ENCODE data around the gene ATP23.

Gene ATP23

DNA sequence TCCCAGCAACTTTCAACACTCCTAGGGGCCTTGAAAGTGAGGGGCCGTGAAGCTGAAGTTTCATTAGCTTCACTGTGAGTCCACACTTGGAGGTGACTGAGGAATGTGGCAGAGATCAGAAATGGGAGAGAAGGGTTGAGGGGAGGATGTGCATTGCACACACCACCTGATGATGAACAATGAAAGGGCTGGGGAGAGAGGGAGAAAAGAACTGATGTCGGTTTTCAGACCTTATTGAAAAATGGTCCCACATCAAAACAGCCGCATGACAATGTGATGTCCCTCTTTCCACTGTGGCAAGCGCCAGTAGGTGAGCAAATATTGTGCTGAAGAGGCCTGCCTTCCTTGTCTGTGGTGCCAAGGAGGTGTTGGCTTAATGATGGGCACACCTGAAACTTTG lies 32.3 kb upstream of the ATP23 start:
- no peaks in the 10 kb centered on the region for H3K27me3 ChIP-seq (ENCODE audit: low read depth, low read length)
- H3K4me2 ChIP-seq (ENCODE audit: low read length), result no peak overlapping the region
- no peak overlapping the region for H3K27ac ChIP-seq (ENCODE audit: low read length)
- peaks cover 9% of the 10 kb centered on the region for H3K4me1 ChIP-seq (ENCODE audit: low read length)
- H3K9me3 ChIP-seq (ENCODE audit: insufficient read depth, low read length), result no peaks in the 10 kb centered on the region
- H3K36me3 ChIP-seq (replicated peaks; ENCODE audit: low read depth, low read length), result no peaks in the 10 kb centered on the region
- no peak overlapping the region for H3K4me3 ChIP-seq (ENCODE audit: low read length)
- H3K9ac ChIP-seq (ENCODE audit: low read length), result no peak overlapping the region
- no peak overlapping the region for H2AFZ ChIP-seq (ENCODE audit: low read depth, low read length)
- H3K79me2 ChIP-seq (ENCODE audit: low read length), result no peaks in the 10 kb centered on the region
- no peak for TF ChIP-seq EZH2phosphoT487 (IDR thresholded peaks at IDR 0.05; ENCODE audit: low read depth)
- TF ChIP-seq, protein P1, sequence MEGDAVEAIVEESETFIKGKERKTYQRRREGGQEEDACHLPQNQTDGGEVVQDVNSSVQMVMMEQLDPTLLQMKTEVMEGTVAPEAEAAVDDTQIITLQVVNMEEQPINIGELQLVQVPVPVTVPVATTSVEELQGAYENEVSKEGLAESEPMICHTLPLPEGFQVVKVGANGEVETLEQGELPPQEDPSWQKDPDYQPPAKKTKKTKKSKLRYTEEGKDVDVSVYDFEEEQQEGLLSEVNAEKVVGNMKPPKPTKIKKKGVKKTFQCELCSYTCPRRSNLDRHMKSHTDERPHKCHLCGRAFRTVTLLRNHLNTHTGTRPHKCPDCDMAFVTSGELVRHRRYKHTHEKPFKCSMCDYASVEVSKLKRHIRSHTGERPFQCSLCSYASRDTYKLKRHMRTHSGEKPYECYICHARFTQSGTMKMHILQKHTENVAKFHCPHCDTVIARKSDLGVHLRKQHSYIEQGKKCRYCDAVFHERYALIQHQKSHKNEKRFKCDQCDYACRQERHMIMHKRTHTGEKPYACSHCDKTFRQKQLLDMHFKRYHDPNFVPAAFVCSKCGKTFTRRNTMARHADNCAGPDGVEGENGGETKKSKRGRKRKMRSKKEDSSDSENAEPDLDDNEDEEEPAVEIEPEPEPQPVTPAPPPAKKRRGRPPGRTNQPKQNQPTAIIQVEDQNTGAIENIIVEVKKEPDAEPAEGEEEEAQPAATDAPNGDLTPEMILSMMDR (IDR thresholded peaks at IDR 0.05; ENCODE audit: low read depth, low read length), result no peak
- H4K20me1 ChIP-seq (ENCODE audit: insufficient read depth, low read length), result no peaks in the 10 kb centered on the region

DNA sequence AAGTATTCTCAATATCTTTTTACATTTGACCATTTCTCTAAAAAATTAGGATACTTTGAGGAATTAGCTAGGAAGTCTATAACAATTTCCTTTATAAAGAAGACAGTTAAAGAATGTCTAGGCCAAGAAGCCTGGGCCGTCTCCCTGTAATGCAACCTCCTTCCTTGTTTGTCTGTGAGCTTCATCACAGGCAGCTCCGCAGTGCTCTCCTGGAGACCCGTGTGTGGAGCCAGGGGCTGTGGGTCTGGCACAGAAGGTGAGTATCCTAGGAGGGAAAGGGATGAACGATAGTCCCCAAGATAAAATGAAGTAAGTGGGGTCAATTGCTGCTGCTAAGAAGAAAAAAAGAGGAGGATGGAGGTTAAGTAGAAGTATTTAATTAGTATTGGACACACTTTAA lies 31.8 kb upstream of the ATP23 start:
- Histone ChIP-seq H3K9me3 (ENCODE audit: insufficient read depth, low read length) (no peaks in the 10 kb centered on the region), H2AFZ (ENCODE audit: low read depth, low read length) (no peak overlapping the region), H3K4me3 (ENCODE audit: low read length) (no peak overlapping the region), H3K4me1 (ENCODE audit: low read length) (peaks cover 4% of the 10 kb centered on the region), H4K20me1 (ENCODE audit: insufficient read depth, low read length) (no peaks in the 10 kb centered on the region), H3K36me3 (replicated peaks; ENCODE audit: low read depth, low read length) (no peaks in the 10 kb centered on the region), H3K4me2 (ENCODE audit: low read length) (no peak overlapping the region), H3K9ac (ENCODE audit: low read length) (no peak overlapping the region), H3K27ac (ENCODE audit: low read length) (no peak overlapping the region), H3K27me3 (ENCODE audit: low read depth, low read length) (peaks cover 3% of the 10 kb centered on the region; the same call in 1 of the 2 replicates), H3K79me2 (ENCODE audit: low read length) (no peaks in the 10 kb centered on the region)
- TF ChIP-seq, protein P1 (IDR thresholded peaks at IDR 0.05; ENCODE audit: low read depth, low read length), result no peak
- TF ChIP-seq EZH2phosphoT487 (IDR thresholded peaks at IDR 0.05; ENCODE audit: low read depth), result no peak

DNA sequence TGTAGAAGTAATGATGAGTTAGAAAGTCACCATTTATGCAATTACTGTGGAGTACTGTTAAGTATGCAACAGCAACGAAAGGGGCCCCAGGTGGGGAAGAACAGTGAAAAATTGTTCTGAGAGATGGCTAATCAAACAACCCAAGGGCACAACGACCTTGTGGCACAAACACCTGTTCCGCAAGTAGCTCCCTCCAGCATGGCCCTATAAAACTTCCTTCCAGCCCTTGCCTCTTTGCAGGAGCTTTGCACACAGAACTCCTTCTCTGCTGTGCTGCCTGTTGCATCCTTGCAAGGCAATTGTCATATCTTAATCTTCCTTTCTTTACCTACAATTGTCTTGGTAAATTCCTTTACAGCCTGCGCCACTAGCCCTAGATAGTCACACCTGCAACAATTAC lies 23.2 kb upstream of the ATP23 start:
- H3K9ac ChIP-seq (ENCODE audit: low read length), result no peak overlapping the region
- H4K20me1 ChIP-seq (ENCODE audit: insufficient read depth, low read length), result no peaks in the 10 kb centered on the region
- peaks cover 4% of the 10 kb centered on the region; the same call in 1 of the 2 replicates for H3K27me3 ChIP-seq (ENCODE audit: low read depth, low read length)
- no peaks in the 10 kb centered on the region for H3K79me2 ChIP-seq (ENCODE audit: low read length)
- no peak overlapping the region for H2AFZ ChIP-seq (ENCODE audit: low read depth, low read length)
- H3K27ac ChIP-seq (ENCODE audit: low read length), result no peak overlapping the region
- no peak overlapping the region for H3K4me3 ChIP-seq (ENCODE audit: low read length)
- no peaks in the 10 kb centered on the region for H3K4me1 ChIP-seq (ENCODE audit: low read length)
- no peaks in the 10 kb centered on the region for H3K36me3 ChIP-seq (replicated peaks; ENCODE audit: low read depth, low read length)
- H3K4me2 ChIP-seq (ENCODE audit: low read length), result no peak overlapping the region
- no peak for TF ChIP-seq EZH2phosphoT487 (IDR thresholded peaks at IDR 0.05; ENCODE audit: low read depth)
- TF ChIP-seq, protein P1 (IDR thresholded peaks at IDR 0.05; ENCODE audit: low read depth, low read length), result no peak
- no peaks in the 10 kb centered on the region for H3K9me3 ChIP-seq (ENCODE audit: insufficient read depth, low read length)

DNA sequence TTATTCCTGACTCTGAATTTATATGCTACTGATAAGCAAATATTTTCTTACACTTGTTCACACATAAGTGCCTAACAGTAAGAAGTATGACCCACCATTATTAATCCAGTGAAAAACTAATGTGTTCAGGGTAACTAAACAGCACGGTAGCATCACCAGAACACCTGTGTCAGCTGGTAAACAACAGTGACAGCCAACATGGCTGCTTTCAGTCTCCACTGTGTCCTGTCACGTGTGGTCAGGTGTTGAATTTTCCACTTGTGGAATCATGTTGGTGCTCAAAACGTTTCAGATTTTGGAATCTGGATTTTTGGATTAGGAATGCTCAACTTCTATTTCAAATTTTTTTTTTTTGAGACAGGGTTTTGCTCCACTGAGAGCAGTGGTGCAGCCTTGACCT lies 14.3 kb upstream of the ATP23 start:
- H3K79me2 ChIP-seq (ENCODE audit: low read length), result no peaks in the 10 kb centered on the region

More for the DNA sequence above, 14.3 kb upstream of the ATP23 start:
- no peak overlapping the region for H3K4me3 ChIP-seq (ENCODE audit: low read length)
- H3K4me2 ChIP-seq (ENCODE audit: low read length), result no peak overlapping the region
- no peaks in the 10 kb centered on the region for H4K20me1 ChIP-seq (ENCODE audit: insufficient read depth, low read length)
- H2AFZ ChIP-seq (ENCODE audit: low read depth, low read length), result no peak overlapping the region
- no peak overlapping the region for H3K9ac ChIP-seq (ENCODE audit: low read length)
- H3K4me1 ChIP-seq (ENCODE audit: low read length), result no peaks in the 10 kb centered on the region
- no peaks in the 10 kb centered on the region for H3K27me3 ChIP-seq (ENCODE audit: low read depth, low read length)
- TF ChIP-seq, protein P1 (IDR thresholded peaks at IDR 0.05; ENCODE audit: low read depth, low read length), result no peak
- TF ChIP-seq EZH2phosphoT487 (IDR thresholded peaks at IDR 0.05; ENCODE audit: low read depth), result no peak
- no peaks in the 10 kb centered on the region for H3K9me3 ChIP-seq (ENCODE audit: insufficient read depth, low read length)
- no peak overlapping the region for H3K27ac ChIP-seq (ENCODE audit: low read length)
- H3K36me3 ChIP-seq (replicated peaks; ENCODE audit: low read depth, low read length), result no peaks in the 10 kb centered on the region

All from OCI-LY3 (cell line).